Muscle layer of colon (tissue), 2 donors: ENCODE results near the gene SLC7A7.
"Not testable (repeated sequence)": the region's sequence is repeated elsewhere in the genome, so short reads cannot be mapped to it uniquely, and the experiment has no call there.

Source experiments
- H3K27ac ChIP-seq: one replicate; pipeline ENCODE4 v1.7.0; 2013; ENCODE audit warnings: low read depth, mild to moderate bottlenecking, low read length, moderate library complexity
- H3K27me3 ChIP-seq, 2 donors: one replicate each; pipeline ENCODE4 v1.7.0; 2013; ENCODE audit warnings: low read length in 2 of 2, mild to moderate bottlenecking in 2 of 2; ENCODE audit not compliant: insufficient read depth in 2 of 2, control insufficient read depth in 1 of 2
- H3K36me3 ChIP-seq: one replicate; pipeline ENCODE4 v1.7.0; 2013; ENCODE audit warnings: mild to moderate bottlenecking, low read length; ENCODE audit not compliant: insufficient read depth
- H3K4me1 ChIP-seq: one replicate; pipeline ENCODE4 v1.7.0; 2013; ENCODE audit warnings: mild to moderate bottlenecking, low read length; ENCODE audit not compliant: insufficient read depth
- H3K4me3 ChIP-seq, 2 donors: one replicate each; pipeline ENCODE4 v1.7.0; 2013; ENCODE audit warnings: low read length in 2 of 2, low read depth in 1 of 2, mild to moderate bottlenecking in 1 of 2, moderate library complexity in 1 of 2
- H3K9ac ChIP-seq: one replicate; pipeline ENCODE4 v1.7.0; 2013; ENCODE audit warnings: low read length
- H3K9me3 ChIP-seq: one replicate; pipeline ENCODE4 v1.7.0; 2013; ENCODE audit warnings: mild to moderate bottlenecking, low read length
- donor health status: abdominal sarcoma.
- donor health status: Adenocarcinoma of cecum.

The SLC7A7 gene

DNA sequence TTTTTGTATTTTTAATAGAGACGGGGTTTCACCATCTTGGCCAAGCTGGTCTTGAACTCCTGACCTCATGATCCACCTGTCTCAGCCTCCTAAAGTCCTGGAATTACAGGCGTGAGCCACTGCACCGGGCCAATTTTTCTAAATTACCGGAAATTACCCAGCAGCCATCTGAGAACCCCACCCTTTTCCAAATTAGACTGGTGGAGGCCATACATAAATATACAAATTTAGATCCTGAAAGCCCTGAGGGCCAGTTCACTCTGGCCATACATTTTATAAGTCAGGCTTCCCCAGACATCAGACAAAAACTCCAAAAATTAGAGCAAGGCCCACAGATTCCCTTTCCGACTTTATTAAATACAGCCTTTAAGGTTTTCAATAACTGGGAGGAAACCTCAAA, 83.2 kb downstream of the SLC7A7 start:
- H3K9ac ChIP-seq, H3K4me3 ChIP-seq, H3K27ac ChIP-seq, H3K9me3 ChIP-seq, H3K36me3 ChIP-seq, H3K4me1 ChIP-seq, H3K27me3 ChIP-seq: not testable (repeated sequence)

GRCh38 chr14:22726012-22726411, 89.2 kb downstream of the SLC7A7 start:
- Histone ChIP-seq H3K9me3 (no peaks in the 10 kb centered on the region), H3K4me1 (no peaks in the 10 kb centered on the region), H3K9ac (no peak overlapping the region), H3K27me3 (no peaks in the 10 kb centered on the region), H3K36me3 (no peaks in the 10 kb centered on the region), H3K27ac (no peak overlapping the region), H3K4me3 (no peak overlapping the region)

- H3K9me3 ChIP-seq, H3K4me1 ChIP-seq, H3K27me3 ChIP-seq, H3K27ac ChIP-seq, H3K9ac ChIP-seq, H3K4me3 ChIP-seq, H3K36me3 ChIP-seq: not testable (repeated sequence)
Measured at GRCh38 chr14:22725374-22725773, 89.9 kb downstream of the SLC7A7 start.

DNA sequence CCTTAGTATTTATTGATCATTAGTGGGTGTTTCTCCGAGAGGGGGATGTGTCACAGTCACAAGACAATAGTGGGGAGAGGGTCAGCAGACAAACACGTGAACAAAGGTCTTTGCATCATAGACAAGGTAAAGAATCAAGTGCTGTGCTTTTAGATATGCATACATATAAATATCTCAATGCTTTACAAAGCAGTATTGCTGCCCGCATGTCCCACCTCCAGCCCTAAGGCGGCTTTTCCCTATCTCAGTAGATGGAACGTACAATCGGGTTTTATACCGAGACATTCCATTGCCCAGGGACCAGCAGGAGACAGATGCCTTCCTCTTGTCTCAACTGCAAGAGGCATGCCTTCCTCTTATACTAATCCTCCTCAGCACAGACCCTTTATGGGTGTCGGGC, 90.4 kb downstream of the SLC7A7 start:
- H3K9ac ChIP-seq, H3K36me3 ChIP-seq, H3K4me3 ChIP-seq, H3K27me3 ChIP-seq, H3K27ac ChIP-seq, H3K9me3 ChIP-seq, H3K4me1 ChIP-seq: not testable (repeated sequence)

DNA sequence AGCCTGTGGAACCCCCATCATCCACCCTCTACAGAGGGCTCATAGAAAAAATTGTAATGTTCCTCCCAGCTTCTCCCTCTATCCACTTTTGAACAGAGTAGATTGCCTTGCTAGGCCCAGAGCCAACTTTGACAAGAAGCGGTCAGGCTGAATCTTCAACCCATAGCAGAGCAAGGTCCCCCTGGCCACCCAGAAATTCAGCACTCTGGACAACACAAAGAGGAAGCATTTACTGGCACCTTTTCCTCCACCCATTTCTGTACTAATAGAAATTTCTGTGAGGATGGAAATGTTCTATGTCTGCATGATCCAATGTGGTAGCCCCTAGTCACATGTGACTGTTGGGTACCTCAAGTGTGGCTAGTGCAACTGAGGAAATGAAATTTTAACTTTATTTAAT, 91.4 kb downstream of the SLC7A7 start:
- H3K36me3 ChIP-seq, result no peaks in the 10 kb centered on the region
- no peaks in the 10 kb centered on the region for H3K4me1 ChIP-seq
- no peaks in the 10 kb centered on the region for H3K9me3 ChIP-seq
- no peaks in the 10 kb centered on the region for H3K27me3 ChIP-seq
- no peak overlapping the region for H3K27ac ChIP-seq
- H3K9ac ChIP-seq, result no peak overlapping the region
- H3K4me3 ChIP-seq, result no peak overlapping the region
